ENCODE results near the gene FUT2.
A peak's percentile ranks its signal among the peaks of the same experiment; 100 is the strongest.
"Not testable (repeated sequence)": the region's sequence is repeated elsewhere in the genome, so short reads cannot be mapped to it uniquely, and the experiment has no call there.

The FUT2 gene

GRCh38 chr19:48698046-48698445 is 2.3 kb downstream of the FUT2 start:
- DNase-seq (ENCODE audit: low read depth in 1 of 2, low spot score in 1 of 2), result no peak

- no peak for DNase-seq (ENCODE audit: low read depth in 1 of 2, low spot score in 1 of 2)
Observed at GRCh38 chr19:48702701-48703100, 6.9 kb downstream of the FUT2 start.

- DNase-seq (ENCODE audit: low read depth in 1 of 2, low spot score in 1 of 2), result no peak
Observed at GRCh38 chr19:48703316-48703715, 7.5 kb downstream of the FUT2 start.

- DNase-seq (ENCODE audit: low read depth in 1 of 2, low spot score in 1 of 2), result no peak
Observed at GRCh38 chr19:48705431-48705830, 9.7 kb downstream of the FUT2 start.

- DNase-seq (ENCODE audit: low read depth in 1 of 2, low spot score in 1 of 2), result no peak
Observed at GRCh38 chr19:48708471-48708870, 12.7 kb downstream of the FUT2 start.

- DNase-seq (ENCODE audit: low read depth in 1 of 2, low spot score in 1 of 2), result no peak
Observed at GRCh38 chr19:48711106-48711662, 15.4 kb downstream of the FUT2 start.

- no peak for DNase-seq (ENCODE audit: low read depth in 1 of 2, low spot score in 1 of 2)
Observed at GRCh38 chr19:48713041-48713863, 17.5 kb downstream of the FUT2 start.

GRCh38 chr19:48713864-48714755 is 18.3 kb downstream of the FUT2 start:
- DNase-seq (ENCODE audit: low read depth in 1 of 2, low spot score in 1 of 2), result peak; percentile 92 to 95

GRCh38 chr19:48714759-48715675 is 19.2 kb downstream of the FUT2 start:
- no peak for DNase-seq (ENCODE audit: low read depth in 1 of 2, low spot score in 1 of 2)

GRCh38 chr19:48715681-48716171 is 20.0 kb downstream of the FUT2 start:
- no peak for DNase-seq (ENCODE audit: low read depth in 1 of 2, low spot score in 1 of 2)

GRCh38 chr19:48716562-48717291 is 21.0 kb downstream of the FUT2 start:
- no peak for DNase-seq (ENCODE audit: low read depth in 1 of 2, low spot score in 1 of 2)

- not testable (repeated sequence) for DNase-seq (ENCODE audit: low read depth in 1 of 2, low spot score in 1 of 2)
Observed at GRCh38 chr19:48718106-48718505, 22.3 kb downstream of the FUT2 start.

GRCh38 chr19:48718711-48719231 is 23.0 kb downstream of the FUT2 start:
- no peak for DNase-seq (ENCODE audit: low read depth in 1 of 2, low spot score in 1 of 2)

GRCh38 chr19:48719263-48720171 is 23.7 kb downstream of the FUT2 start, which contains the start of gene MAMSTR:
Gene MAMSTR (minus strand): TSS chr19:48719725. CDS start chr19:48719031, 694 bp downstream.
- no peak for DNase-seq (ENCODE audit: low read depth in 1 of 2, low spot score in 1 of 2)

GRCh38 chr19:48720251-48720612 is 24.5 kb downstream of the FUT2 start:
- DNase-seq (ENCODE audit: low read depth in 1 of 2, low spot score in 1 of 2), result no peak

GRCh38 chr19:48720613-48721296 is 25.0 kb downstream of the FUT2 start:
- DNase-seq (ENCODE audit: low read depth in 1 of 2, low spot score in 1 of 2), result peak; percentile 71 to 74

- no peak for DNase-seq (ENCODE audit: low read depth in 1 of 2, low spot score in 1 of 2)
Observed at GRCh38 chr19:48722196-48722708, 26.5 kb downstream of the FUT2 start.
